Stimulated activated CD4-positive, alpha-beta T cell treated with anti-CD3 and anti-CD28 coated beads, TNF-alpha, amount 100 ng/mL, for 4 hours (primary cell): ENCODE measurements around the gene ATP6AP1.

ENCODE experiments used
- DNase-seq, 3 experiments: peaks; one replicate each; pipeline ENCODE4 v3.0.0-alpha.2; 2020; ENCODE audit warnings: low read depth in 3 of 3

Gene ATP6AP1

DNA sequence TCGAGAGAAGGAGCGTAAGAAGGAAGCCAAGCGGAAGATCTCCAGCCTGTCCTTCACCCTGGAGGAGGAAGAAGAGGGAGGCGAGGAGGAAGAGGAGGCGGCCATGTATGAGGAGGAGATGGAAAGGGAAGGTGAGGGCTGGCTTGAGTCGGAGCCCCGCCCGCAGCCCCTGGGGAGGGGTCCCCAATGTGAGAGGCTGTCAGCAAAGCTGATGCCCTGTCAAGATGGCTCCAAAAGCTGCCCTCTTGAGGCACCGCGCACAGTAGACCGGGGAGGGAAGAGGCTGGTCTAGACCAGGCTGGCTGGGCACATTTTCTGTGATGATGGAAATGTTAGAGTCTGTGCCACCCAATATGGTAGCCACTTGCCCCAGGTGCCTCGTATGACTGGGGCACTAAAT lies 18.0 kb downstream of the ATP6AP1 start:
- no peak for DNase-seq

DNA sequence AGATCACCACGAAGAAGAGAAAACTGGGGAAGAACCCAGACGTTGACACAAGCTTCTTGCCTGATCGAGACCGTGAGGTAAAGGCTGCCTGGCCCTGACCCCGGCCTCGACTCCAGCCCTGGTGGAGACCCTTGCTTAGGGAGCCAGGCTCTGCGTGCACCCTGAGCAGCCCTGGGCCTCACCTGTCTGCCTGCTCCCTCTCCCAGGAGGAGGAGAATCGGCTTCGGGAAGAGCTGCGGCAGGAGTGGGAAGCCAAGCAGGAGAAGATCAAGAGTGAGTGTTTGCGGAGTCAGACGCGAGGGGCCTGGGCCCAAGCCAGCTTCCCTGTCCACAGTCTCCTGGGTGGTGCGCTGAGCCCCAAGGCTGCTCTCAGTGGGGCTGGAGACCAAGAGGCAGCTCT lies 20.0 kb downstream of the ATP6AP1 start:
- no peak for DNase-seq

DNA sequence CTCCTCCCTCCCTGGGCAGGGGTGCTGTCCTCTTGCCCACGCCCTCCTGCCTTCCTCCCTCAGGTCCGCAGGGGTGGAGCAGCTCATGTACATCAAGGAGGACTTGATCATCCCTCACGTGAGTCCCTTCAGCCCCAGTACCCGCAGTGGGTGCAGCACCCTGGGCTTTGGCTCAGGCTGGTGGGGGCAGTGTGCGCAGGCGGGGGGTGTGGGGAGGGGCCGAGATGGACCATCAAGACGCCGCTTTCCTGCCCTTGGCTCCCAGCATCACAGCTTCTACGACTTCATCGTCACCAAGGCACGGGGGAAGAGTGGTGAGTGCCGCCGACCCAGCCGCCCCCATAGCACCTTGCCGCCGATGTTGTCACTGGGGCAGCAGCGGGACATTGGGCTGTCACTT lies 21.1 kb downstream of the ATP6AP1 start:
- no peak for DNase-seq

DNA sequence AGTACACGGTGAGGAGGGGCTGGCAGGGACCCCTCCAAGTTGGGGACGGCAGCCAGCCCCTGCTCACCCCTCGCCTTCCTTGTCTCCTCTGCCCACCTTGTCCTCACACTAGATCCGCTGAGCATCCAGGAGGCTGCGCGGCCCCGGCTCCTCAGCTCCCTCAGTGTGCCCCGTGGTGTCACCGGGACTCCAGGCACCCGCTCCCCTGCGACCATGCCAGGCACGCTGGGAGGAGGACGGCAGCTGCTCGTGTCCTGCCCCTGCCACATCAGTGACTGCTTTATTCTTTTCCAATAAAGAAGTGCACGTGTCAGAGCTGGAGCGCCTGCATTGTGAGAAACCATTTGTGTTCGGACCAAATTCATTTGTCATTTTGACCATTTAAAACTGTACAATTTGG lies 21.8 kb downstream of the ATP6AP1 start:
- no peak for DNase-seq

DNA sequence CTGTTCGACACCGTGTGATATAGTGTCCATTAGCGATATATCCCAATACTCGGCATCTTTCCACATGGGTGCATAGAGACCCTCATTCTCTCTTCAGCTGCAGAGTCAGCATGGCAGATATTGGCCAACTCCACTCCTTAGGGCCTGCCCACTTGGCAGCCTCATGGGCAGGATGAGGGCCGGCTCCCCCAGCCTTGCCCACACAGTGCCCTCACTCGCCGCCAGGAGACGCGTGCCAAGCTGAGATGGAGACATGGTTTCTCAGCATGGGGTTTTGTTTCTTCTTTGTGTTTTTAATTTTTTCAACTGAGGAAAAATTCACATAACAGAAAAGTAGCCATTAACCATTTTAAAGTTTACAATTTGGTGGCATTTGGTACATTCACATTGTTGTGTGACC lies 24.3 kb downstream of the ATP6AP1 start:
- no peak for DNase-seq

DNA sequence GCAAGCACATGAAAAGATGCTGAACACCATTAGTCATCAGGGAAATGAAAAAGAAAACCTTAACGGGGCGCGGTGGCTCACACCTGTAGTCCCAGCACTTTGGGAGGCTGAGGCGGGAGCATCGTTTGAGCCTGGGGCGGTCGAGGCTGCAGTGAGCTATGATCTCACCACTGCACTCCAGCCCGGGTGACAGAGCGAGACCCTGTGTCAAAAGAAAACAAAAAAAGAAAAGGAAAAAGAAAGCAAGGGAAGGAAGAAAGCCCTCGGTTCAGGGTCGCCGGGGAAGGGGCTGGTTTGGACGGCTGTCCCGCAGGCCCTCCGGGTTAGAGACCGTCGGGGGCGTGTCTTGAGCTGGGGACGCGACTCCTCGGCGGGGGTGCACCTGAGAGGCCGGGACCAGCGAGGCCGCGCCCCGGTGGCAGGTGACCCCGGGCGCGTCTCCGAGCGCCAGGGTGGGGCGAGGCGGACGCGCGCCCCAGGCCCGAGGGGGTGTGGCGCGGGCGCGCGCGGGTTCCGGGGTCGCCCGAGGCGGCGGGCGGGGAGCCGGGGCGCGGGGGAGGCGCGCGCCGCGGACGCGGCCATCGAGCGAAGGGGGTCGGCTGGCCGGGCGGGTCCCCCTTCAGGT lies 29.1 kb downstream of the ATP6AP1 start:
- peak in 2 of 3 experiments; percentile 19 to 23 for DNase-seq

DNA sequence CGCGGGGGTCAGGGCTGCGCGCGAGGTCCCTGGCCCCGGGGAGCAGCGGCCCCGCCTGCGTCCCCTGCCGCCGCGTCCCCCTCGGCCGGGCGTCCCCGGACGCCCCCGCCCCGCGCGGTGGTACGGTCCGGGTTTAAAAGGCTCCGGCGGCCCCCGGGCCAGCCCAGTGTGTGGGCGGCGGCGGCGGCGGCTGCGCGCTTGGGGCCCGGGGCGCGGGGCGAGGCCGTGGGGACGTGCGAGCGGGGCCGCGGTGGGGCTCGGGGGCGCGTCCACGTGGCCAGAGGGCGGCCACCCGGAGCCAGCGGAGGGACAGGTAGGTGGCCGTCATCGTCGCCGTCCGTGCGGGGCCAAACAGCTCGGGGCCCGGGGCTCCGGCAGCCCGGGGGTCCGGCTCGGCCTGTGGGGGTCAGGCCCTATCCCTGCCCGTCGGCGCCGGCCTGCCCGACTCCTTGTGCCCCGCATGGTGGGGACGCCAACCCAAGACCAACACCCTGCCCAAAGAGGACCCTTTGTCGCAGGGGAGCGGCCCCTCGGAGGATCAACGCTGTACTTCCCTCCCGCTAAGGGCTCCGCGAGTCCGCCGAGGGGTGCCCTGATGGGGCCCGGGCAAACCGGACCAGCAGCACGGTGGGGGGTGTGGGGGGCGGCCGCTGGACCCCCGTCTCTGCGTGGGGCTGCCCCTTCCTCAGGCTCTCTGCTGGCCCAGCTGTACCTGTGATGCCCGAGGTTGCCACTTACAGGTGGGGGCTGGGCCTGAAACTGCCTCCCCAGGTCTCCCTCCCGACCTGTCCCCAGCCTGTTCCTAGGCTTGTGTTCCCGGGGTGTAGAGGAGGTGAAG lies 29.9 kb downstream of the ATP6AP1 start, which contains the start of gene PLXNA3:
Gene PLXNA3, plus strand, starts transcription at position 166 of the 838 bp plus-strand sequence. CDS start 1,903 bp downstream, outside the sequence.
- DNase-seq = peak; percentile 26 to 47 (median 44)

DNA sequence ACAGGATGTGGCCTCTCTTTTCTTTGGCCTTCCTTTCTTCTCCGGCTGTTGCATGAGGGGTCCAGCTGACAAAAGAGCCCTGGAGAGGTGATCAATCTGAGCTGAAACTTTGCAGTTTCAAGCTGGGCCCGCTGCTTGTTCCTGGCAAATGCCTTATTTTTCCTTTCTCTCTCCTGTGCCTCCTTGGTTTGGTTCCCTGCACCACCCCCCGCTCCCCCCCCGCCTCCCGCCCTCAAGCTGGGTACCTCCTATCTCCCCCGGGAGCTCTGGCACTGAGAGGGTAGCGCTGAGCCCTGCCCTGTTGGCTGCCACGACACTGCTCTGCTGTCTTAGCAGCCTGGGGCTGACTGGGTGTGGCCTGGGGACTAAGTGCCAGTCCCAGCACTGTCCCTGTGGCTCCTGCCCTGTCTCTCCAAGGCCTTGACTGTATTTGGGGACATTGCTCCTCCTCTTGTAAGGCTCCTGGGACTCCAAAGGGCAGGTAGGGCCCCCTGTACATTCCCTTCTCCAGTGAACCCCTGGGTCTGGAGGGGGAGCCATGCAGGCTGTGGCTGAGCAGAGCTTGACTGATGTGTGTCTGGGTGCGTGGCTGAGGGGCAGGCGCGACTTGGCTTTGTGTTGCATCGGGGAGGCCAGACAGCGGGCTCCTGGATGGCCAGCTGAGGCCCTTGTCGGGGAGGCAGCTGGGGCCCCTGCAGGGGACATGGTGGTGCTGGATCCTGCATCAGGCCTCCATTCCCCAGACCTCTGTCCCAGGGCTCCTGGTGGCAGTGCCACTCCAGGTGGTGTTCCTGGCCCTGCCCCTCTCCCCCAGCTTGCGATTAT lies 30.7 kb downstream of the ATP6AP1 start:
- no peak for DNase-seq

DNA sequence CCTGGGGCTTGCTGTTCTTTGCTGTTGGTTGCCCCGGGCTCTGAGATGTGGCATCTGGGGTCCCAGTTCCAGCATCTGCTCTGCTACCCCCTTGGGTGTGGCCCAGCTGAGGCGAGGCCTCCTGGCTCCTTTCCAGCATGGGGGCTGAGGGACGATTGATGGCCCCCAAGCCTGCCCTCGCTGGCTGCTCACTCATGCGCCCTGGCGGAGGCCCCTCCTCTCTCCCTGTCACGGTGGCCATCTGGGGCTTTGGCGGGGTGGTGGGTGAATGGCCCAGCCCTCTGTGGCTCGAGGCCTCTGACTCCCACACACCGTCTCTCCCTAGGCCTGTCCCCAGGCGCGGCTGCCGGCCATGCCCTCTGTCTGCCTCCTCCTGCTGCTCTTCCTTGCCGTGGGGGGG lies 31.4 kb downstream of the ATP6AP1 start:
- no peak for DNase-seq

DNA sequence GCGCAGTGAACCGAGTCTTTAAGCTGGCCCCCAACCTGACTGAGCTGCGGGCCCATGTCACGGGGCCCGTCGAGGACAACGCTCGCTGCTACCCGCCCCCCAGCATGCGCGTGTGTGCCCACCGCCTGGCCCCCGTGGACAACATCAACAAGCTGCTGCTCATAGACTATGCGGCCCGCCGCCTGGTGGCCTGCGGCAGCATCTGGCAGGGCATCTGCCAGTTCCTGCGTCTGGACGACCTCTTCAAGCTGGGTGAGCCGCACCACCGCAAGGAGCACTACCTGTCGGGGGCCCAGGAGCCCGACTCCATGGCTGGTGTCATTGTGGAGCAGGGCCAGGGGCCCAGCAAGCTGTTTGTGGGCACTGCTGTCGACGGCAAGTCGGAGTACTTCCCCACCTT lies 31.8 kb downstream of the ATP6AP1 start:
- no peak for DNase-seq

DNA sequence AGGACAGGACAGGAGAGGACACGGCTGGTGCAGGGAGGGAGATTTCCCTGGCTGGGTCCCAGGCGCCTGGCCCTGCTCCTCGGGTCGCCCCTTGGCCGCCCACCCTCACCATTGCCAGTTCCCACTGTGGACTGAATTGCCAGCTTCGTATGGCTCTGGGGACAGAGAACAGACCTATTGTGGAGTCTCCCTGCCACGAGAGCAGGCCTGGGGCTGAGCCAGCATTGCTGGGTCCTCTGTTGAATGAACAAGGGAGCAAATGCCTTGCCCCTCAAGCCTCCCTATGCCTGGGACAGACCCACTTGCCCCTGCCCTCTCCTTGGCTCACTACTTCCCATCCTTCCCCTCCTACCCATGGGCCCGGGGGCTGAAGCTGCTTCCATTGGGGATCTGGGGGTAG lies 33.9 kb downstream of the ATP6AP1 start:
- no peak for DNase-seq

DNA sequence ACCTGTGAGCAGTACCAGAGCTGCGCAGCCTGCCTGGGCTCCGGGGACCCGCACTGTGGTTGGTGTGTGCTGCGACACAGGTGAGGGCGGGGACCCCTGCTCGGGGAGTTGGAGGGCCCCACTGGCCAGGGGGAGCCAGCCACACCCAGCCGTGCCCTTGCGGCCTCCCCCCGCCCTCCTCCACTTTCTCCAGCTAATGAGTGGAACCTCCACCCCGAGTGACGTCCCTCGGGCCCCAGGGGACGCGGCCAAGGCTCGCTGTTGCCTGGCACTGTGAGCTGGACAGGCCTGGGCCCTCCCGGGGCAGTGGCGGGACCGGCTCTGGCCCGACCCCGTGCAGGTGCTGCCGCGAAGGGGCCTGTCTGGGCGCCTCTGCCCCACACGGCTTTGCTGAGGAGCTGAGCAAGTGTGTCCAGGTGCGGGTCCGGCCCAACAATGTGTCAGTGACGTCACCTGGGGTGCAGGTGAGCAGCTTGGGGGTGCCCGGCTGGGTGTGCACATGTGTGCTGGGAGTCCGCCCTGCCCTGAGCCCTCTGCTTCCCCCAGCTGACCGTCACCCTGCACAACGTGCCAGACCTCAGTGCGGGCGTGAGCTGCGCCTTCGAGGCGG lies 35.2 kb downstream of the ATP6AP1 start:
- DNase-seq = no peak

DNA sequence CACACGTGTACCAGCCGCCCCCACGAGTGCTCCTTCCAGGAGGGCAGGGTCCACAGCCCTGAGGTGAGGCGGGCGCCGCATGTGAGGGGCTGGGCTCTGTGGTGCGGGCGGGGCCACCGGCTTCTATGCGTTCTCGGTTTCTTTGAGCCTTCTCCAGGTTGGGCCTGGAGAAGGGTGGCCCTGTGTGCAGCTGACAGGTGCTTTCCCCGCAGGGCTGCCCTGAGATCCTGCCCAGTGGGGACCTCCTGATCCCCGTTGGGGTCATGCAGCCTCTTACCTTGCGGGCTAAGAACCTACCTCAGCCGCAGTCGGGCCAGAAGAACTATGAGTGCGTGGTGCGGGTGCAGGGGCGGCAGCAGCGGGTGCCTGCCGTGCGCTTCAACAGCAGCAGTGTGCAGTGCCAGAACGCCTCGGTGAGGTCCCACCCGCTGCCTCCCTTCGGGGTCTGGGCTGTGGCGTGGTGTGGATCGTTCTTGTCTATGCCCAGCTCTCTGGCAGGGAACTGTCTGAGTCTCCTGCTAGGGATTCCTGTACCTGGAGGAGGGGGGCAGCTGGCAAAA lies 36.4 kb downstream of the ATP6AP1 start:
- DNase-seq = no peak

DNA sequence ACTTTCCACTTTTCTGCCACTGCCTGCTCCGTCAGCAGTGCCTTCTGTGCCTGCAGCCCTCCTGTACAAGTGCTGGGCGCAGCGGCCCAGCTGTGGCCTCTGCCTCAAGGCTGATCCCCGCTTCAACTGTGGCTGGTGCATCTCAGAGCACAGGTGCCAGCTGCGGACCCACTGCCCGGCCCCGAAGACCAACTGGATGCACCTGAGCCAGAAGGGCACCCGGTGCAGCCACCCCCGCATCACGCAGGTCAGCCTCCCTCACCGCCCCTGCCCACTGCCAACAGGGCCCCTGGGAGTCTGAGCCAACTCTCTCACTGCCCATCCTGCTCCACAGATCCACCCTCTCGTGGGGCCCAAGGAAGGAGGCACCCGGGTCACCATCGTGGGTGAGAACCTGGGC lies 37.1 kb downstream of the ATP6AP1 start:
- DNase-seq = no peak

DNA sequence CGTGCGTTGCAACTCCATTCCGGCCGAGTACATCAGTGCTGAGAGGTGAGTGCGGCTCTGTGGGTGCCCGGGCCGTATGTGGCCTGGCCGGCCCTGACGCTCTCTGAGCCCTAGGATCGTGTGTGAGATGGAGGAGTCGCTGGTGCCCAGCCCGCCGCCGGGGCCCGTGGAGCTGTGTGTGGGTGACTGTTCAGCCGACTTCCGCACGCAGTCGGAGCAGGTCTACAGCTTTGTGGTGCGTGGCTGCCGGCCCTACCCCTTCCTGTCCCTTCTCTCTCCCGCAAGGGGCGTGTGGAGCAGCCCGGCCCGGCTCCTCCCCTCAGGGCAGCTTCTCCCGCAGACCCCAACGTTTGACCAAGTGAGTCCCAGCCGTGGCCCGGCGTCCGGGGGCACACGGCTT lies 37.6 kb downstream of the ATP6AP1 start:
- DNase-seq = no peak

DNA sequence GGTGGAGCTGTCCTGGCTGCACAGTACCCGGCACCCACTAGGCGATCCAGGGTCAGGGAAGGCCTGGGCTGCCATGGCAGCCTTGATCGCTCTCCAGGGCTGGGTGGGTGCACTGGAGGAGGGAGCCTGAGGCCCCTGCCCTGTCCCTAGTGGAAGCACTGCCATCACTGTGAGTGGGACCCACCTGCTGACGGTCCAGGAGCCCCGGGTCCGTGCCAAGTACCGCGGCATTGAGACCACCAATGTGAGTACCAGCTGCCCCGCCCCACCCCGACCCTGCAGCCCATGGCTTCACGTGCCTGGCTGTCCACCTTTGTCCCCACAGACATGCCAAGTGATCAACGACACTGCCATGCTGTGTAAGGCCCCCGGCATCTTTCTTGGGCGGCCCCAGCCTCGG lies 38.4 kb downstream of the ATP6AP1 start:
- no peak for DNase-seq

DNA sequence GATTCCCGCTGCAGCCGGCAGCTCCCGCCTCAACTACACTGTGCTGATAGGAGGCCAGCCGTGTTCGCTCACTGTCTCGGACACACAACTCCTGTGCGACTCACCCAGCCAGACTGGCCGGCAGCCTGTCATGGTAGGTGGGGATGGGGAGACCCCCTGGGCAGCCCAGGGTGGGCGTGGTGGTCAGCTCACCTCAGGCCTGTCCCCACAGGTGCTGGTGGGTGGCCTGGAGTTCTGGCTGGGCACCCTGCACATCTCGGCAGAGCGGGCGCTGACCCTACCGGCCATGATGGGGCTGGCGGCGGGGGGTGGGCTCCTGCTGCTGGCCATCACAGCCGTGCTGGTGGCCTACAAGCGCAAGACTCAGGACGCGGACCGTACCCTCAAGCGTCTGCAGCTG lies 39.1 kb downstream of the ATP6AP1 start:
- DNase-seq = no peak

DNA sequence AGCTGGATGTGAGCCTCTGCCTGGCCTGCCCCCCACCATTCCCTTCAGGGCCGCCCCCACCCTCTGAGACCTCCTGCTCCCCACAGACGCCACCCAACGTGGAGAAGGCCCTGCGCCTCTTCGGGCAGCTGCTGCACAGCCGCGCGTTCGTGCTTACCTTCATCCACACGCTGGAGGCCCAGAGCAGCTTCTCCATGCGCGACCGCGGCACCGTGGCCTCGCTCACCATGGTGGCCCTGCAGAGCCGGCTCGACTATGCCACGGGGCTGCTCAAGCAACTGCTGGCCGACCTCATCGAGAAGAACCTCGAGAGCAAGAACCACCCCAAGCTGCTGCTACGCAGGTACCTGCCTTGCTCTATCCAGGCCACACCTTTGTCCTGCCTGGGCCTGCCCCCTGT lies 39.7 kb downstream of the ATP6AP1 start:
- no peak for DNase-seq

DNA sequence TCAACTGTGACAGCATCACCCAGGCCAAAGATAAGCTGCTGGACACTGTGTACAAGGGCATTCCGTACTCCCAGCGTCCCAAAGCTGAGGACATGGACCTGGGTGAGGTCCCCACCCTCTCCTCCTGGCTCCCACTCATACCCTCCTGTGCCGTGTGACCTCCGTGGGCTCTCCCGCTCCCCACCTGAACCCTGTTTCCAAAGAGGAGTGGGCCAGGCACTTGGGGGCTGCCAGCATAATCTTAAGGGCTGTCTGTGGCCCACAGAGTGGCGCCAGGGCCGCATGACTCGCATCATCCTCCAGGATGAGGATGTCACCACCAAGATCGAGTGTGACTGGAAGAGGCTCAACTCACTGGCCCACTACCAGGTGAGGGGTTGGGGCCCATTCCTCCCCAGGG lies 40.6 kb downstream of the ATP6AP1 start:
- no peak for DNase-seq

DNA sequence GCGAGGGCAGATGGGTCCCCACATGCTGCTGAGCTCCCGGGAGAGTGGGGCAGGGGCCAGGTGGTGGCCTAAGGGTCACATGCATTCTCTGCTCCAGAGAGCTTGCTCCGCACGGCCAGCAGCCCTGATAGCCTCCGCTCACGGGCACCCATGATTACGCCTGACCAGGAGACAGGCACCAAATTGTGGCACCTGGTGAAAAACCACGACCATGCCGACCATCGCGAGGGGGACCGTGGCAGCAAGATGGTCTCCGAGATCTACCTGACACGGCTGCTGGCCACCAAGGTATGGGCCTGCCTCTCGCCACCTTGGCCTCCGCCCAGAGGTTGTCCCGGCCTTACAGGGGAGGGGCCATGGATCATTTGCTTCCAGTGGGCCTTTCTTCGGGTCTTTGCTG lies 41.4 kb downstream of the ATP6AP1 start:
- DNase-seq = no peak

DNA sequence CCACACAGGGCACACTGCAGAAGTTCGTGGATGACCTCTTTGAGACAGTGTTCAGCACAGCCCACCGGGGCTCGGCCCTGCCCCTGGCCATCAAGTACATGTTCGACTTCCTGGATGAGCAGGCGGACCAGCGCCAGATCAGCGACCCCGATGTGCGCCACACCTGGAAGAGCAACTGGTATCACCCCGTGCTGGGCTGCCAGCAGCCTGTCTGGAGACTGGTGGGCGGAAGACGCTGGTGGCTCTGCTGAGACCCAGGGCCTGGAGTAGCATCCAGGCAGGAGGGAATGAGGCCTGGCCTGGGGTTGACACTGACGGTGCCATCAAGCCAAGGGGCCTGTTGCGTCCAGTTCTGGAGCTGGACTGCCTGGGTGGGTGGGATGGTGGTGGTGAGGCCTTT lies 42.0 kb downstream of the ATP6AP1 start:
- no peak for DNase-seq
